ENCODE results near the gene C1QL1.

DNA sequence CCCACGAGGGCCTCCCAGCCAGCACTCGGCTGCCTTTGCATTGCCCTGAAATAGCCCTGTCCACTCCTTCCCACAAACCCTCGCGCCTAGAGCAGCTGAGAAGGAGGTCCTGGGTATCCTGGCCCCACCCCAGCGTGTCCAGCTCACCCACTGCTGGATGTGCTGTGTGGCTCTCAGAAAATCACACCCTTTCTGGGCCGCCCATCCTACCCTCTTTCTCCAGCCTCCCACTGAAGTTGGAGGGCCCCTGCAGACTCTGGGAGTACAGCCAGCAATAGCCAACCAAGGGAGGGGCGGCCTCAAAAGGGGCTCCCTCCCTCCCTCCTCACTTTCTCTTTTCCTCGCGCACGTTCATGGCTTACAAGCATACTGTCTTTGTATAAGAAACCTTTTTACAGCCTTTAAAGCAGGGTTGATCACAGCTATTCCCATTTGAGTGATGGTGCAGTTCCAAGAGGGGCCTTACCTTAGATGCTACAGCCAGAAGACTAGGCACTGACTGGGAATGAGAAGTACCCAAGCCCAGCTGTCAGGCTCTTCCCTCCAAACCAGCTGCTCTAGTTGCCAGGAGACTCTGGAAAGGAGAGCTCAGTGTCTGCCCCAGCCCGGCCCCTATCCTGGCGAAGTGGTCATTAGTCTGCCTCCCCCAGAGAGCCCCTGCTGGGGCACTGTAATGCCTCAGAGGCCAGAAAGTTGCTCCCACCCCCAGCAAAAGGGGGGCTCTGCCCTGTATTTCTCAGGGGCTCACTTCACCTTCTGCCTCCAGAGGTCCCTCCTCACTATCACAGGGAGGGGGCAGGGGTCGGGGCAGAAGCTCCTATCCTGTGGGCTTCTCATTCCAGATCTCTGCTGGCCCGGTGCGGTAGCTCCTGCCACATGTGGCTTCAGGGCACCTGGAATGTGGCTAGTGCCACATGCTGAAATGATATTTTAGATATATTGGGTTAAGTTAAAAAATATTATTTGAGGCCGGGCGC is 45.2 kb upstream of the C1QL1 start:
- TF ChIP-seq, protein P1, sequence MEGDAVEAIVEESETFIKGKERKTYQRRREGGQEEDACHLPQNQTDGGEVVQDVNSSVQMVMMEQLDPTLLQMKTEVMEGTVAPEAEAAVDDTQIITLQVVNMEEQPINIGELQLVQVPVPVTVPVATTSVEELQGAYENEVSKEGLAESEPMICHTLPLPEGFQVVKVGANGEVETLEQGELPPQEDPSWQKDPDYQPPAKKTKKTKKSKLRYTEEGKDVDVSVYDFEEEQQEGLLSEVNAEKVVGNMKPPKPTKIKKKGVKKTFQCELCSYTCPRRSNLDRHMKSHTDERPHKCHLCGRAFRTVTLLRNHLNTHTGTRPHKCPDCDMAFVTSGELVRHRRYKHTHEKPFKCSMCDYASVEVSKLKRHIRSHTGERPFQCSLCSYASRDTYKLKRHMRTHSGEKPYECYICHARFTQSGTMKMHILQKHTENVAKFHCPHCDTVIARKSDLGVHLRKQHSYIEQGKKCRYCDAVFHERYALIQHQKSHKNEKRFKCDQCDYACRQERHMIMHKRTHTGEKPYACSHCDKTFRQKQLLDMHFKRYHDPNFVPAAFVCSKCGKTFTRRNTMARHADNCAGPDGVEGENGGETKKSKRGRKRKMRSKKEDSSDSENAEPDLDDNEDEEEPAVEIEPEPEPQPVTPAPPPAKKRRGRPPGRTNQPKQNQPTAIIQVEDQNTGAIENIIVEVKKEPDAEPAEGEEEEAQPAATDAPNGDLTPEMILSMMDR (IDR thresholded peaks at IDR 0.05), result no peak
- TF ChIP-seq EP300 (IDR thresholded peaks at IDR 0.05) (no peak), POLR2A (IDR thresholded peaks at IDR 0.05) (no peak)
